ENCODE measurements around the gene EPC1.
"Not testable (repeated sequence)": the region's sequence is repeated elsewhere in the genome, so short reads cannot be mapped to it uniquely, and the experiment has no call there.

EPC1 gene

DNA sequence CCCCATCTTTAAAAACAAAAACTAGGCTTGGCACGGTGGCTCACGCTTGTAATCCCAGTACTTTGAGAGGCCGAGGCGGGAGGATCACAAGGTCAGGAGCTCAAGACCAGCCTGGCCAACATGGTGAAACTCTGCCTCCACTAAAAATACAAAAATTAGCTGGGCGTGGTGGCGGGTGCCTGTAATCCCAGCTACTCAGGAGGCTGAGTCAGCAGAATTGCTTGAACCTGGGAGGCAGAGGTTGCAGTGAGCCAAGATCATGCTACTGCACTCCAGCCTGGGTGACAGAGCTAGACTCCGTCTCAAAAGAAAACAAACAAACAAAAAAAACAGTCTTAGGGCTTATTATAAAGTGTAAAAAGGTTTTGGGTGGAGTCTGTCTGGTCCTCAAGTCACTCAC is 117.2 kb downstream of the EPC1 start:
- not testable (repeated sequence) for DNase-seq

DNA sequence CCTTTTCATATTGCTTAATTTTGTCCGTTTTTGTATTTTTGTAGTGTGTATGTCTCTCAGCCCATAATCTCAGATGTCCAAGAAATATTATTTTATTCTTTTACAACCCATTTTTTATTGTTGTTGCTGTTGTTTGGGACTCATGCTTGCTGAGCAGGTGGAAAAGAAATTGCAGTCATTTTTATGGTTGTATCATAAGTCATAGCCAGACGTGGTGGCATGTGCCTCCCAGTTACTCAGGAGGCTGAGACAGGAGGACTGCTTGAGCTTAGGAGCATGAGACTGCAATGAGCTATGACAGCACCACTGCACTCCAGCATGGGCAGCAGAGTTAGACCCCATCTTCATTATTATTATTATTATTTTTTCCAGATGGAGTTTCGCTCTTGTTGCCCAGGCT is 117.8 kb downstream of the EPC1 start:
- no peak for DNase-seq

DNA sequence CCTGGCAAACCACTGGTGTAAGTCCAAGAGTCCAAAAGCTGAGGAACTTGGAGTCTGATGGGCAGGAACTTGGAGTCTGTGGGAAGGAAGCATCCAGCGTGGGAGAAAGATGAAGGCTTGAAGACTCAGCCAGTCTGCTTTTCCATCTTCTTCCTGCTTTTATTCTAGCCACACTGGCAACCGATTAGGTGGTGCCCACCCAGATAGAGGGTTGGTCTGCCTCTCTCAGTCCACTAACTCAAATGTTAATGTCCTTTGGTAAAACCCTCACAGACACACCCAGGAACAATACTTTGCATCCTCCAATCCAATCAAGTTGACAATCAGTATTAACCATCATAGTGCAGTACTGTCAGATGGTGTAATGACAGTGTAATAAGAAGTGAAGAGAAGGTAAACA is 119.2 kb downstream of the EPC1 start:
- no peak for DNase-seq

DNA sequence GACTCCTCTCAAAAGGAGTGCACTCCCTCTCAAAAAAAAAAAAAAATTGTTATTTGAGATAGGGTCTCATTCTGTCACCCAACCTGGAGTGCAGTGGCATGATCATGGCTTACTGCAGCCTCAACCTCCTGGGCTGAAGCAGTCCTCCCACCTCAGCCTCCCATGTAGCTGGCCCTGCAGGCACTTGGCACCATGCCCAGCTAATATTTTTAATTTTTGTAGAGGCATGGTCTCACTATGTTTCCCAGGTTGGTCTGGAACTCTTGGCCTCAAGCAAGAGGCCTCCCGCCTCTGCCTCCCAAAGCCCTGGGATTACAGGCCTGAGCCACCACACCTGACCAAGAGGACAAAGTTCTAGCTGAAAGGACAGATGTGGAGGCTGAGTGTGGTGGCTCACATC is 120.3 kb downstream of the EPC1 start:
- DNase-seq = no peak

DNA sequence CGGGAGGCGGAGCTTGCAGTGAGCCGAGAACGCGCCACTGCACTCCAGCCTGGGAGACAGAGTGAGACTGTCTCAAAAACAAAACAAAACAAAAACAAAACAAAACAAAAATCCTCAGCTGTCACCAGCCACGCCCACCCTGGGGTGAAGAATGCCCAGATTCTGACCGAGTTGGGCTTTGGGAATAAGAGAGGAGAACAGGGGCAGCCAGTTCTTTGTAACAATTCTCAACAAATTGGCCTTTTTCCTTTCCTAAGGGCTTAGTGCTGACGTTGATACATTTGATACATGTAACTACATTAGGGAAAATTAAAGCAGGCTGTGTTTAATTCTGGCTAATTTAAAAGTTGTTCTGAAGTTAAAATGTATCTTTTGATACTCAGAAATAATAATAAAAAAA is 121.0 kb downstream of the EPC1 start:
- no peak for DNase-seq

DNA sequence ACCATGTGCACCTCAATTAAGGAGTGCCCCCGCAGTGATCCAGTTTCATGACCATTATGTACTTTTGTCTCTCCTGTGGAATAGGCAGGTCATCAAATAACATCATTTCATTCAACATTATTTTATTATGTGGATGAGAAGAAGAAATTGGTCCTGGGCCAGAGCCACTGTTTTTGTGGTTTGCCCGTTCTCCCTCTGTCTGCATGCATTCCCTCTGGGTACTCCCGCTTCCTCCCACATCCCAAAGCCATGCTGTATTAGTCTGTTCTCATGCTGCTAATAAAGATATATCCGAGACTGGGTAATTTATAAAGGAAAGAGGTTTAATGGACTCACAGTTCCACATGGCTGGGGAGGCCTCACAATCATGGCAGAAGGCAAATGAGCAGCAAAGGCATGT is 124.6 kb downstream of the EPC1 start:
- DNase-seq = not testable (repeated sequence)

DNA sequence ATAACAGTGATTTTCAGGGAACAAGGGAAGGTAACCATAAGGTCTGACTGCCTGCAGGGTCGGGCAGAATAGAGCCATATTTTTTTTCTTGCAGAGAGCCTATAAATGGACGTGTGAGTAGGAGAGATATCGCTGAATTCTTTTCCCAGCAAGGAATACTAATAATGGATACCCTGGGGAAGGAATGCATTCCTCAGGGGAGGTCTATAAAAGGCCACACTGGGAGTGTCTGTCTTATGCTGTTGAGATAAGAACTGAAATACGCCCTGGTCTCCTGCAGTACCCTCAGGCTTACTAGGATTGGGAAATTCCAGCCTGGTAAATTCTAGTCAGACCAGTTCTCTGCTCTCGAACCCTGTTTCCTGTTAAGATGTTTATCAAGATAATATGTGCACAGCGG is 127.8 kb downstream of the EPC1 start:
- not testable (repeated sequence) for DNase-seq

DNA sequence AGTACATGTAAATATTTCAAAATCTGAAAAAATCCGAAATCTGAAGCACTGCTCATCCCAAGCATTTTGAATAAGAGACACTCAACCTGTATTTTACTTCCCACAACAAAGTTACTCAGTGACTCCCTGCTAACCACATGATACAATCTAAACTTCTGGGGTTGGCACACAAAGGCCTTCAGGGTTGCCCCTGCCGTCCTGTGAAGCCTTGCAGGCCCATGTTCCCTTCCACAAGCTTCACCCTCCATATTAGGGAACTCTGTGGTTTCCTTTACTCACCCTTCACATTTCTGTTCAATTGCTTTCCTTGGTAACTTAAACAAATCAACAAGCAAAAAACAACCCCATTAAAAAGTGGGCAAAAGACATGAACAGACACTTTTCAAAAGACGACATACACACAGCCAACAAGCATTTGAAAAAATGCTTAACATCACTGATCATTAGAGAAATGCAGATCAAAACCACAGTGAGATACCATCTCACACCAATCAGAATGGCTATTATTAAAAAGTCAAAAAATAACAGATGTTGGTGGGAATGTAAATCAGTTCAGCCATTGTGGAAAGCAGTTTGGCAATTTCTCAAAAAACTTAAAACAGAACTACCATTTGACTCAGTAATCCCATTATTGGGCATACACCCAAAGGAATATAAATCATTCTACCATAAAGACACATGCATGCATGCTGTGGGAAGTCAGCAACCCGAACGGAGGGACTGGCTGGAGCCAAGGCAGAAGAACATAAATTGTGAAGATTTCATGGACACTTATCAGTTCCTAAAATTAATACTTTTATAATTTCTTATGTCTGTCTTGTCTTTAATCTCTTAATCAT is 128.5 kb downstream of the EPC1 start:
- DNase-seq = not testable (repeated sequence)

All from activated CD8-positive, alpha-beta memory T cell treated with anti-CD3 and anti-CD28 coated beads for 24 hours (primary cell).